Caco-2 (cell line): Measurements from ENCODE around the gene SMOC2. TPM values are rescaled to one million over a fixed set of nuclear protein-coding genes. Genes with fewer than 3 reads are reported as not detected.

ENCODE experiments used
- BruUV-seq: library from RNA; stranded (reverse); fragments of 400-500 nt; replicated peaks from 2 replicates; lab custom pipeline; 2021; lab: Mats Ljungman, UMichigan
- CTCF ChIA-PET: fragments of 300-600 bp; sonication (Branson Sonifier 250); formaldehyde crosslinking; loops from one replicate; lab custom pipeline; 2022; ENCODE audit warnings: antibody characterized with exemption; lab: Charles Lee
- POLR2A ChIA-PET: fragments of 300-600 bp; sonication (Branson Sonifier 250); formaldehyde crosslinking; loops from one replicate; lab custom pipeline; 2022; ENCODE audit warnings: antibody characterized with exemption; lab: Charles Lee
- DNase-seq, 2 experiments: peaks; one replicate each; pipeline versions ENCODE4 v3.0.0 to v3.0.0-alpha.2; 2020 to 2022
- H3K27me3 ChIP-seq: replicated peaks from 2 replicates; pipeline ENCODE4 v1.6.0; 2011; ENCODE audit warnings: low read length; ENCODE audit not compliant: control insufficient read depth, insufficient read depth
- H3K36me3 ChIP-seq: 2 replicates; pipeline ENCODE4 v1.5.1; 2011; ENCODE audit warnings: low read length; ENCODE audit not compliant: control insufficient read depth, insufficient read depth
- H3K4me1 ChIP-seq: fragments of 250-450 bp; sonication (Bioruptor Pico); 2 replicates; pipeline ENCODE4 v1.5.1; 2020; ENCODE audit warnings: mild to moderate bottlenecking
- H3K4me3 ChIP-seq: 2 replicates; pipeline ENCODE4 v1.5.1; 2011; ENCODE audit warnings: low read depth, mild to moderate bottlenecking, control low read depth, low read length
- H3K9me3 ChIP-seq: fragments of 250-450 bp; sonication (Bioruptor Pico); 2 replicates; pipeline ENCODE4 v1.5.1; 2020; ENCODE audit warnings: mild to moderate bottlenecking, moderate library complexity
- H3K27ac Mint-ChIP-seq: one replicate; pipeline ENCODE4 v1.8.0; 2022; ENCODE audit warnings: mixed read lengths; ENCODE audit not compliant: unreplicated experiment
- H3K27me3 Mint-ChIP-seq: one replicate; pipeline ENCODE4 v1.8.0; 2022; ENCODE audit warnings: mixed read lengths; ENCODE audit not compliant: insufficient read depth, unreplicated experiment
- H3K36me3 Mint-ChIP-seq: one replicate; pipeline ENCODE4 v1.8.0; 2022; ENCODE audit warnings: mild to moderate bottlenecking, mixed read lengths; ENCODE audit not compliant: insufficient read depth, unreplicated experiment
- H3K4me1 Mint-ChIP-seq: one replicate; pipeline ENCODE4 v1.8.0; 2022; ENCODE audit warnings: low read depth, mixed read lengths; ENCODE audit not compliant: unreplicated experiment
- H3K4me3 Mint-ChIP-seq: one replicate; pipeline ENCODE4 v1.8.0; 2022; ENCODE audit warnings: mild to moderate bottlenecking, moderate library complexity, mixed read lengths; ENCODE audit not compliant: unreplicated experiment
- H3K9me3 Mint-ChIP-seq: one replicate; pipeline ENCODE4 v1.8.0; 2022; ENCODE audit warnings: mixed read lengths; ENCODE audit not compliant: unreplicated experiment
- CTCF ChIP-seq, 2 experiments: fragments of 200-600 bp in 1 of 2; IDR thresholded peaks; 1 replicate in 1 of 2; 2 replicates in 1 of 2; pipeline versions ENCODE4 v1.5.1 to v1.8.0; 2011 to 2022; ENCODE audit warnings: antibody characterized with exemption in 1 of 2, control low read depth in 1 of 2, inconsistent platforms in 1 of 2, low read depth in 1 of 2, low read length in 1 of 2, mild to moderate bottlenecking in 1 of 2, moderate library complexity in 1 of 2; ENCODE audit not compliant: insufficient read depth in 1 of 2, severe bottlenecking in 1 of 2, unreplicated experiment in 1 of 2
- intact Hi-C: fragments of 100-400 bp; cut with micrococcal nuclease; formaldehyde crosslinking; loops from one replicate; pipeline ENCODE4 v1.10.0; 2022; ENCODE audit not compliant: unreplicated experiment
- total RNA-seq: library from RNA; stranded (reverse); gene quantifications from 2 replicates; pipeline ENCODE4 v1.2.3, GENCODE V29; 2022

Gene SMOC2
- total RNA-seq, 1 experiment from 2014 or later, result 2.8 TPM

DNA sequence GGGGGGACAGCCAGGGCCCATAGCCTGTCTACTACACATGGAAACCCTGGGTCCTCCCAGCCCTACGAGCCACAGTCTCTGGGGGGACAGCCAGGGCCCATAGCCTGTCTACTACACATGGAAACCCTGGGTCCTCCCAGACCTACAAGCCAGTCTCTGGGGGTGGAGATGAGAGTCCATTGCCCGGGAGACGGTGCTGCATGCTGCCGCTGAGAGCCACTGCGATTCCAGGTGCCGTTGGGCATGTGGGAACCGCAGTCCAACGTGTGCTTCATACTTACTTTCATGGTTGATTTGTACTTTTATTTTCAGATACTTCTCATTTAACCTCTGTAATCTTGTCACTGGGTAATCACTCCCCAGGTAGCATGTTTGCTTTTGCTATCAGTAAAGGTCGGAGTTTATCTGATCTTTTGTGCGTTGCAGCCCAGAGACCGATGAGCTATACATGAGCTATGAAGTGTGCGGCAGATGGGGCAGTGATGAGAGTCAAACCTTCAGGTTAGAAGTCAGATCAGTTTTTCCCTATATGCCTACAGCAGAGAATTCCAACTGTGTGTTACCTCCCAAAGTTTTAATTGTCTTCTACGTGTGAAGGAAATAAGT lies 58.2 kb downstream of the SMOC2 start:
- H3K4me1 ChIP-seq, result peaks cover 38% of the 10 kb centered on the region
- H3K36me3 Mint-ChIP-seq, result no peaks in the 10 kb centered on the region
- H3K27me3 Mint-ChIP-seq, result no peaks in the 10 kb centered on the region
- no peaks in the 10 kb centered on the region for H3K9me3 Mint-ChIP-seq
- TF ChIP-seq CTCF (IDR thresholded peaks at IDR 0.05; ENCODE audit: insufficient read depth in 1 of 2, low read depth in 1 of 2, low read length in 1 of 2, severe bottlenecking in 1 of 2, unreplicated experiment in 1 of 2), result no peak
- no peaks in the 10 kb centered on the region for H3K27me3 ChIP-seq
- H3K4me3 ChIP-seq, result no peak overlapping the region
- H3K4me1 Mint-ChIP-seq, result peaks cover 35% of the 10 kb centered on the region
- intact Hi-C loops, result loop anchor here (1.0 kb wide), 1 partner anchor 126 kb away; no protein-coding TSS in a partner anchor
- no TSS peak for BruUV-seq
- peaks cover 2% of the 10 kb centered on the region; the same call in 1 of the 2 replicates for H3K36me3 ChIP-seq
- H3K9me3 ChIP-seq, result no peaks in the 10 kb centered on the region
- CTCF ChIA-PET, result interaction anchor here (1.0 kb wide), 1 partner anchor 47 kb away, joined by 3 read pairs; no protein-coding TSS in a partner anchor
- DNase-seq, result peak; percentile 65 to 72
- peak overlapping the region; percentile 59 for H3K27ac Mint-ChIP-seq
- H3K4me3 Mint-ChIP-seq, result peak overlapping the region; percentile 55
- POLR2A ChIA-PET, result no interaction called here

DNA sequence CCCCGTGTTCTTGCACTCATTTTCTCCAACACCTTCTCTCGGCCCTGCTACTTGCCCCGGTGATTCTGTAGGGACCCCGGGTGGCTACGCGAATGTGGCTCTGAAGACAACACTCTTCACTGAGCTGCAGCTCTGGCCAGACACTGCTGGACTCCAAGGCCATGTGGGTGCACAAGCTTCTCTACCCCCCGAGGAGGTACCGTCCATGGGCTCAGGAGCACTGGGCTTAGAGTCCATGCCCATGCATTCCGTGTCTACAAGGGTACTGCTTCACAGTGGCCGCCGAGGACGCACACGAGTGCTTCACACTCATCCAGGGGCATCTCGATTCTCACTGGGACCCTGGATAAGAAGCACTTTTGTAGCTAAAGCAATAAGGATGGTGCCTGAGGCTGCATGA lies 59.5 kb downstream of the SMOC2 start:
- peaks cover 35% of the 10 kb centered on the region for H3K4me1 Mint-ChIP-seq
- ChIA-PET CTCF (no interaction called here), POLR2A (no interaction called here)
- peaks cover 38% of the 10 kb centered on the region for H3K4me1 ChIP-seq
- no peaks in the 10 kb centered on the region for H3K27me3 ChIP-seq
- peak overlapping the region; percentile 48 for H3K27ac Mint-ChIP-seq
- no peak for TF ChIP-seq CTCF (IDR thresholded peaks at IDR 0.05; ENCODE audit: insufficient read depth in 1 of 2, low read depth in 1 of 2, low read length in 1 of 2, severe bottlenecking in 1 of 2, unreplicated experiment in 1 of 2)
- no peak overlapping the region for H3K4me3 Mint-ChIP-seq
- no peak for DNase-seq
- peaks cover 2% of the 10 kb centered on the region; the same call in 1 of the 2 replicates for H3K36me3 ChIP-seq
- no peaks in the 10 kb centered on the region for H3K36me3 Mint-ChIP-seq
- no peaks in the 10 kb centered on the region for H3K9me3 ChIP-seq
- no peak overlapping the region for H3K4me3 ChIP-seq
- no TSS peak for BruUV-seq
- intact Hi-C loops, result no loop called here
- no peaks in the 10 kb centered on the region for H3K27me3 Mint-ChIP-seq
- no peaks in the 10 kb centered on the region for H3K9me3 Mint-ChIP-seq

DNA sequence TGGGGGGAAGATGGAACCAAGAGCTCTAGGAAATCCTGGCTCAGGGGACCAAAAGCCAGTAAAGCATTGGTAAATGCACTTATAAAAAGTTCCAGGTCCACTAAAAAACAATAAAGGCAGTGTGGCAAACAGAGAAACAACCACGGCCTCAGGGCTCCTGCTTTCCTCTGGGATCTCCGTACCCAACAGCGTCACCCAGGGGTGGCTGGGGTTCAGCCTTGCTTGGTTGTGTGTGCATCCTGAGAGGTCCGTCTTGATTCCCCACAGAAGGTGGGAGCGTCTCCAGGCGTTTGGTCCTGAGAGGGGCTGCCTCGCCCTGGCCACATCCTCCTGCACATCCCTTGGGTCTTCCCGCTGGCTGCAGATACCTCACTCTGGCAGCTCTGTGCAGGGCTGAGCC lies 60.6 kb downstream of the SMOC2 start:
- peaks cover 25% of the 10 kb centered on the region for H3K4me1 Mint-ChIP-seq
- H3K4me3 ChIP-seq, result no peak overlapping the region
- no peaks in the 10 kb centered on the region for H3K36me3 Mint-ChIP-seq

More for the DNA sequence above, 60.6 kb downstream of the SMOC2 start:
- H3K4me3 Mint-ChIP-seq, result no peak overlapping the region
- no TSS peak for BruUV-seq
- no peak overlapping the region for H3K27ac Mint-ChIP-seq
- POLR2A ChIA-PET, result no interaction called here
- Histone ChIP-seq H3K9me3 (no peaks in the 10 kb centered on the region), H3K27me3 (no peaks in the 10 kb centered on the region), H3K4me1 (peaks cover 31% of the 10 kb centered on the region), H3K36me3 (peaks cover 2% of the 10 kb centered on the region; the same call in 1 of the 2 replicates)
- intact Hi-C loops, result no loop called here
- DNase-seq, result no peak
- no peaks in the 10 kb centered on the region for H3K9me3 Mint-ChIP-seq
- H3K27me3 Mint-ChIP-seq, result no peaks in the 10 kb centered on the region
- no peak for TF ChIP-seq CTCF (IDR thresholded peaks at IDR 0.05; ENCODE audit: insufficient read depth in 1 of 2, low read depth in 1 of 2, low read length in 1 of 2, severe bottlenecking in 1 of 2, unreplicated experiment in 1 of 2)
- CTCF ChIA-PET, result no interaction called here
